GM12878 (cell line): Measurements from ENCODE around the gene MRPS23.

ENCODE experiments used
- ASH2L ChIP-seq: fragments of 300-600, 200-600 bp; sonication (generic); IDR thresholded peaks from 2 replicates; pipeline ENCODE4 v1.6.1; 2017; ENCODE audit warnings: low read depth, mild to moderate bottlenecking, borderline replicate concordance
- POLR2A ChIP-seq: IDR thresholded peaks from 2 replicates; pipeline ENCODE4 v1.6.1; 2011; ENCODE audit warnings: low read depth, mild to moderate bottlenecking, low read length
- TF ChIP-seq, protein P1 (sequence below): fragments of 450-650 bp; IDR thresholded peaks from 2 replicates; pipeline ENCODE4 v1.6.1; 2016; ENCODE audit warnings: mild to moderate bottlenecking

DNA sequence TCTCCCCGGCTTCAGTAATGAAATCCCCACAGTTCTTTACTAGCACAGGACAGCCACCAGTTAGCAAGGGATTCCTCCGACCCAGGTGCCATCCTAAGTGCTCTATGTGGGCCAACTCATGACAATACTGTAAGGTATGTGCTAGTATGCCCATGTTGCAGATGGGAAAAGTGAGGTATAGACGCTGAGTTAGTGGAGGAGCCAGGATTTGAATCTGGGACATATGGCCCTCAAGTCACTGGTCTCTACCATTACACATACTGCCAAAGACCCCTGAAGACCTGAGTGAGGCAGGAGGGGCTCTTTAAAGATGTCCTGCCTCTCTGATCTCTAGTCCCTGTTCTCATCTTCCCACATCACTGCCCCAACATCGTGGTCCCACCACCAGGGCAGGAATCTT is 36.2 kb upstream of the MRPS23 start:
- TF ChIP-seq, protein P1, sequence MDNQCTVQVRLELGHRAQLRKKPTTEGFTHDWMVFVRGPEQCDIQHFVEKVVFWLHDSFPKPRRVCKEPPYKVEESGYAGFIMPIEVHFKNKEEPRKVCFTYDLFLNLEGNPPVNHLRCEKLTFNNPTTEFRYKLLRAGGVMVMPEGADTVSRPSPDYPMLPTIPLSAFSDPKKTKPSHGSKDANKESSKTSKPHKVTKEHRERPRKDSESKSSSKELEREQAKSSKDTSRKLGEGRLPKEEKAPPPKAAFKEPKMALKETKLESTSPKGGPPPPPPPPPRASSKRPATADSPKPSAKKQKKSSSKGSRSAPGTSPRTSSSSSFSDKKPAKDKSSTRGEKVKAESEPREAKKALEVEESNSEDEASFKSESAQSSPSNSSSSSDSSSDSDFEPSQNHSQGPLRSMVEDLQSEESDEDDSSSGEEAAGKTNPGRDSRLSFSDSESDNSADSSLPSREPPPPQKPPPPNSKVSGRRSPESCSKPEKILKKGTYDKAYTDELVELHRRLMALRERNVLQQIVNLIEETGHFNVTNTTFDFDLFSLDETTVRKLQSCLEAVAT, result no peak
- no peak for TF ChIP-seq POLR2A
- no peak for TF ChIP-seq ASH2L
